GM19238 (cell line): ENCODE measurements around the gene ATP5PB.

Source experiments
- DNase-seq: peaks from one replicate; pipeline ENCODE4 v3.0.0; 2011; ENCODE audit warnings: low spot score; ENCODE audit not compliant: insufficient read length

ATP5PB gene

DNA sequence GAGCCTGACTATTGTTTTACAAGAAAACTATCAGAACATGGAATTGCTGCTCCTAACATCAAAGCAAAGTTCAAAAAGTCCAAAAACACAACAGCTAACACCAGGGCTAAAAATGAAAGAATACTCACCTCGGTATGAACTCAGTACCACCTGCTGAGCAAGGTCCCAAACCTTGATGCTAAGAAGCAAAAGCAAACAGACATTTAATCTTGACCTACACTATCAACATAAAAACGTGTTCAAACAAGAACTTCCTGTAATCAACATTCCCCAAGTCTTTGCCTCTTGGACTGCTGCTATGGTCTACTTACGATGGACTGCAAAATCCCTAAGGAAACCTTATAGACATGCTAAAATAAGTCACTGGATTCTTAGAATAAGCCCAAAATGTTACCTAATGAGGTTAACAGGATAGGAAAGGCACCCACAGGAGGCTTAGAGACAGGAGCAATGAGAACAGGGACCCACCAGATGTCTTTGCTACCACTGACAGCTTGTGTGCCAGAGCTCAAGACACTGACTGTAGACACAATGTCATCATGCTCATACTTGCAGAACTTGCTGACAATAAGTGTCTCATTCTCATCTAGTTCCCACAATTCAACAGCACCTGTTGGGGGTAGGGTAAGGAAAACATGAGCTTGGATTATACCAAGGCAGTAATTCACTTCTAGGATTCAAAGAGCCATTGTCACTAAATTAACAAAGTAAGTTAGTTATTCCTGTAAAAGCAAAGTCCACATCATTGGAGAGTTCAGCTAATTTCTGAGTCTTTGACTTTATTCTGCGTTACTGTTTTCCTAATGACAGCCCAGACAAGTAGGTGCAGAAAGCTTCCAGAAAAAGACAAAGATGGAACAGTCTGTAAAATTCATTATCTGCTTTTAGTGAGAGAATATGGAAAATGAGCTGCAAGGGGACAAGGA lies 2.0 kb upstream of the ATP5PB start:
- no peak for DNase-seq

DNA sequence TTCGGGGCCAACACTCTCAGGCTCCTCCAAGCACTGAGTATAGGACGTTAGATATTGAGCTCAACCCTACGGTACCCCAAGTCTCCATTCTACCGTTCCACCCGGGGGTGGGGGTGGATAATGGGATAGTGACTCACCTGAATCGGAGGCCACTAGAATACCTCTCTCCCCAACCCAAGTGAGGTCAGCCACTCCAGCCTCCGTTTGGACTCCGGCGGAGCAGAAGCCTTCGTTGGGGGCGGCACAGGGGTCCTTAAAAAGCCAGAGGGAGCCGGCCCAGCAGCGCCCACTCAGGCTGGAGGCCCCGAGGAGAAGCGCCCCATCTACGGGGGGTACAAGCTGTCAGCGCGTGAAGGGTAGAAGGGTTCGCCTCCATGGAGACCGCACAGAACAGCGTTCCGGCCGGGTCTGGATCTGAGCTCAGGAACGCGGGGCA lies 764 bp upstream of the ATP5PB start:
- DNase-seq, result no peak

DNA sequence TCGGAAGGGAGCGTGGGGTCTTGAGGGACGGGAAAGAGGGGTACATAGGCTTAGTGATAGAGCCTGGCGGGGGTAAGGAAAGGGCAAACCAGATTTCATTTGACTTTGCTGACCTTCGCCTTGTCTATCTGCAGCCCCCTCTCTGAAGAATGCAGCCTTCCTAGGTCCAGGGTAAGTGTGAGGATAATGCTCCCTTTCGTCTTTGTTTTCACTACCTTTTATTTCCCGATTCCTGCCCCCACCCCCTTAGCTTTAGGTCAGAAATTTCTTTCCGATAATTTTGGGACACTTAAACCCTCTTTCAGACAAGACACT lies 396 bp downstream of the ATP5PB start:
- DNase-seq, result no peak

- DNase-seq, result no peak
Observed at GRCh38 chr1:111450185-111450584, 921 bp downstream of the ATP5PB start.

- DNase-seq, result no peak
Observed at GRCh38 chr1:111452581-111452980, 3.3 kb downstream of the ATP5PB start.

DNA sequence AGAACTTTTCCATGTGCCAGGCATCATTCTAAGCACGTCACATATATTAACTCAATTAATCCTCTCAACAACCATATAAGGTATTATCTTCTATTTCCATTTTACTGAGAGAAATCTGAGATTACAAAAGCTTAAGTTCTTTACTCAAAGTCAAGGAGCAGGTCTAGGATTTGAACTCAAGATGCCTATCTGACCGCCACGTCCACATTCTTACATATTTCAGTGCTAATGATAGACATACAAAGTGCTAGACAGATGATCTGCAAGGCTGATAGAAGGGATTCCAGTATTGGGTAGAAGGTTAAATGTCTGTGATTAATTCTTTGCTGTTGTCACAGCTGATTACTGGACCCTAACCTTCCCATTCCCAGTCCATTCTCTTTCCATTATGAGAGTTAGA lies 4.4 kb downstream of the ATP5PB start:
- DNase-seq, result no peak

DNA sequence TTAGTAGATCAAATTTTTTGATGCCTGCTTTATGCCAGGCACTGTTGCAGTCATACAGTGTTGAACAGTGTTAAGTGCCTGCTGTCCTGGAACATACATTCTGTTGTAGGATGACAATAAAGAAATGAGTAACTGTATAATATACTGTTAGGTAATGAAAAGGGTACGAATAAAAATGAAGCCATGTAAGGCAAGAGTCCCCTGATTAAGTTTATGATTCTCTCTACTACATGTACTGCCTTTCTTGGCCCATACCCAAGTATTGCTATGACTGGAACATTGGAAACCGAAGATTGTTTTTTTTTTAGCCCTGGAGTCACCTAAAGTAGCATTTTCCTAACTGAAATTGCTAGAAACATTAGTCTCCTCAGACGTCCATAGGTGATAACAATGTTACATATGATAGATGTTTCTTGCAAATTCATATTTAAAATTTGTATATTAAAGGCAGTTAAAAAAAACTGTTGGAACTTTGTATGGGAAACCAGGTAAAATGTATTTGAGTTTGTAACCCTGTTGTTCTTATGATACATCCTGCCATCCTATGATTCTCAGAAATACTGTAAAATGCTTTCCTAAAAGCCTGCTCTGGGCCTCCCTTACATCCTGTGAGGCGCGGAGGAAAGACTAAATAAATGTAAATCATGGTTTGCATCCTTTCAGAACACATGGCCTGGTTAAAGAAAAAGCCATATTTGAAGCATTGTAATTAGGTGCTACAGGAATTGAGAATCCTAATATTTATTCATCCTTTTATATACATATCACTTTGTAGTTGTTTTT lies 5.8 kb downstream of the ATP5PB start:
- DNase-seq, result no peak

- DNase-seq, result no peak
Observed at GRCh38 chr1:111455642-111456031, 6.4 kb downstream of the ATP5PB start.

GRCh38 chr1:111461765-111462164 lies 12.5 kb downstream of the ATP5PB start:
- no peak for DNase-seq

- no peak for DNase-seq
Observed at GRCh38 chr1:111462370-111463028, 13.2 kb downstream of the ATP5PB start.

DNA sequence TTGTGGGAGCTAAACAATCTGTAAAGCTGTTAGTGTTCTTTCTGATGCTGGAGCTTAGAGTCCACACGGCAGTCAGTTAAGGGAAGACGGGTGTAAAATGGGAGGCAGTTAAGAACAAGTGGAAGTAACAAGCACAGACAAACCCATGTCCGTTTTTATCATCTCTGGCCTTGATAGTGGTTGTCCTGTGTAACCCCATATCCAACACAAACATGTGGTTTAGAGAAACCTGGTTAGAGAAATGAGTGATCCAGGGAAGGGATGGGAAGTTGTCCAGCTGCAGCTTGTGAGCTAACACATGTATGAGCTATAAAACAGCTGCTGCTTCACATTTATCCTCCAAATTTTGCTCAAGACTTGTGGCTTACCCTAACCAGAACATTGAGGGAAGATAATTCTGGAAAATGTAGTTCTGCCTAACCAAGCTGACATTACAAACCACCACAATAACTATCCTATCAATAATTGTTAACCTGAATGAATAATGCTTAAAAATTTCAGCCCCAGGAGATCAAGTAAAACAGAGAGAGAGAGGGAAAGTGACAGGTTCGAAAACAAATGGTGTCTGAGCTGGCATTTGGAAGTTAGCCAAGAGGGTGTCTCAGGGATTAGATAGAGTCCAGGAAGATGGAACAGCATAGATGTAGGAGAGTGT lies 13.9 kb downstream of the ATP5PB start:
- DNase-seq, result no peak

- no peak for DNase-seq
Observed at GRCh38 chr1:111465754-111466153, 16.5 kb downstream of the ATP5PB start.

- no peak for DNase-seq
Observed at GRCh38 chr1:111466480-111466879, 17.2 kb downstream of the ATP5PB start.

GRCh38 chr1:111467865-111468716 lies 18.8 kb downstream of the ATP5PB start:
- no peak for DNase-seq

DNA sequence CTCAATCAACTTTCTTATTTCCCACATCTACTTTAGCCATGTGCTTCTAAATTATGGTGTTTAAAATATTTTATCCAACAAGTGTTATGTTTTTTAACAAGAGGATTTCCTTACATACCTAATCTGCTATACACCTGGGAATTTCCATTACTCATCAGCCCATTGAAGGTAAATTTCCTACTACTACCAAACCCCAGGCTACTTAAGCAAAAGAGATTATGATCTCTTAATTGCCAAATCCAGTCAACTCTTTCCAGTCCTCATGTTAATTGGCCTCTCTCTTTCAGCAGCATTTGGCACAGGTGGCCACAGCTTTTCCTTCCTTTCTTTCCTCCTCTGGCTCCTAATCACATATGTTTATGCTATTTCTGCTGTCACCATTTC lies 19.4 kb downstream of the ATP5PB start:
- no peak for DNase-seq

DNA sequence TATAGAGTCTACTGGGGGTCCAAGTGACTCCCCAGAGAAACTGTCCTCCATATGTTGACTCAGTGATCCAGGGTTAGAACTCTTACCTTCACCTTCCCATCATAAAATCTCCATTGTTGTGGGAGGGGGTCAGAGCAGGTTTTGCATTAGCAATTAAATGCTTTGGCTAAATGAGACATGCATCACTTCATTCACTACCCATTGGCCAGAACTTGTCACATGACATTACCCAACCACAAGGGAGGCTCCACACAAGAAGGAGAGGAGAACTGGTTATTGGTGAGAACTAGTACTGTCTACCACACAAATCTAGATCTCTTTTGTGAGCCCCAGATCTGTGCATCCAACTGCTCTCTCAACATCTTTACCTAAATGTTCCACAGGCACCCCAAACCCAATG lies 20.3 kb downstream of the ATP5PB start:
- no peak for DNase-seq

DNA sequence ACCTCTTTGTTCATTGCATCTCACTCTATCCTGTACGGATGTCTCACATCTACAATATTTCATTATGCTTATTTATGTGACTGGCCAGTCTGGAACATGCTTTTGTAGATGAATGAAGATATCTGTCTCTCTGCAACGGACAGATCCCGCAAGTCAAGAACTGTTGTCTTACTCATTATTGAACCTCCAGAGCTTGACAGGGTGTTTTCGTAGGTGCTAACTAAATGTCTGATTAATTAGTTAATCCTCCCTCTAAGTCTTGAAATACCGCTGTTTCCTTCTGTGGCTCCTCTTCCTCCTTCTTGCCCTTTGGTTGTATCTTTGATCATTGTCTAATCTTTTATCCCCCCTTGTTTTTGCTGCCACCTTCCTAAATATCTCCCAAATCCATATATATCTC lies 21.3 kb downstream of the ATP5PB start:
- no peak for DNase-seq

- no peak for DNase-seq
Observed at GRCh38 chr1:111471012-111471411, 21.7 kb downstream of the ATP5PB start.

- DNase-seq, result no peak
Observed at GRCh38 chr1:111471538-111471937, 22.3 kb downstream of the ATP5PB start.

DNA sequence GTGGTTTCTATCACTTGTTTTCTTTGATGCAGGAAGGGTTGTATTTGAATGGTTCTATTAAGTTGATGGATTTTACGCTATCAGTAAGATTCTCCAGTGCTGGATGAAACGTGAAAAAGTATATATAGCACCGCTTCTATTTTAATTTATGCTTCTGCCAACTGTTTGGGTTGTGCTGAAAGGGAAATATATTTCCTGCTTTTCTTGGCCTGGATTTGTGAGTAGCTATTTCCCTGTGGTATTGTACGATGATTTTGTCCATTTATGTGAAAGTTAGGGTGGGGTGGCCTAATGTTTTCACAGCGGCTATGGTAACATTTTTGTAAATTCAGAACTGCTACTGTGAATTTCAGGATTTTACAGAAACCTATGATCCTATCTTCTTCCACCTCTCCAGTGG lies 24.8 kb downstream of the ATP5PB start:
- DNase-seq, result no peak

GRCh38 chr1:111474521-111474920 lies 25.3 kb downstream of the ATP5PB start:
- DNase-seq, result no peak
